Kidney (tissue), 14 donors: ENCODE results near the gene ATP2B1. TPM values are rescaled to one million over a fixed set of nuclear protein-coding genes. Genes with fewer than 3 reads are reported as not detected.

Experiments
- DNase-seq, 5 donors: peaks; one replicate each; pipeline ENCODE4 v3.0.0-alpha.2; 2013 to 2020
- FAIRE-seq: peaks from 2 replicates; lab custom pipeline; 2012; peaks lifted over from hg19 to GRCh38; lab: Jason Lieb, UNC
- H3K27ac ChIP-seq, 2 donors: one replicate each; pipeline ENCODE4 v1.7.0; 2013; ENCODE audit warnings: low read depth in 2 of 2, low read length in 2 of 2, inconsistent platforms in 1 of 2
- H3K27me3 ChIP-seq: one replicate; pipeline ENCODE4 v1.7.1; 2013; ENCODE audit warnings: low read length, inconsistent platforms; ENCODE audit not compliant: control insufficient read depth, insufficient read depth
- H3K36me3 ChIP-seq, 3 donors: one replicate each; pipeline versions ENCODE4 v1.7.0 to v1.7.1; 2013; ENCODE audit warnings: low read length in 3 of 3, control low read depth in 1 of 3, inconsistent platforms in 1 of 3; ENCODE audit not compliant: insufficient read depth in 3 of 3, control insufficient read depth in 2 of 3
- H3K4me1 ChIP-seq, 3 donors: one replicate each; pipeline versions ENCODE4 v1.7.0 to v1.7.1; 2013; ENCODE audit warnings: low read length in 3 of 3, inconsistent platforms in 1 of 3, low read depth in 1 of 3; ENCODE audit not compliant: control insufficient read depth in 2 of 3, insufficient read depth in 2 of 3
- H3K4me3 ChIP-seq, 3 donors: one replicate each; pipeline versions ENCODE4 v1.7.0 to v1.8.1; 2013; ENCODE audit warnings: low read length in 3 of 3, control low read depth in 1 of 3, inconsistent platforms in 1 of 3
- H3K9ac ChIP-seq, 3 donors: one replicate each; pipeline versions ENCODE4 v1.7.0 to v1.7.1; 2013; ENCODE audit warnings: low read length in 3 of 3, control low read depth in 1 of 3, inconsistent platforms in 1 of 3
- H3K9me3 ChIP-seq, 3 donors: one replicate each; pipeline versions ENCODE4 v1.7.0 to v1.7.1; 2013; ENCODE audit warnings: low read length in 3 of 3, control low read depth in 1 of 3, inconsistent platforms in 1 of 3; ENCODE audit not compliant: control insufficient read depth in 2 of 3, insufficient read depth in 1 of 3
- CTCF ChIP-seq: IDR thresholded peaks from 3 replicates; pipeline ENCODE4 v1.5.1; 2012; ENCODE audit warnings: mild to moderate bottlenecking, moderate library complexity, borderline replicate concordance; ENCODE audit not compliant: insufficient read depth; ENCODE audit errors: extremely low read depth
- intact Hi-C: fragments of 100-400 bp; cut with DNase I; formaldehyde crosslinking; loops from one replicate; pipeline ENCODE4 v1.11.1; 2022
- polyA plus RNA-seq: library from polyadenylated mRNA; stranded (reverse); fragments of 350-450 nt; fragmentation: Illumina TruSeq; extraction: RNeasy Lipid Tissue Mini Kit (QIAGEN cat#74804); gene quantifications from one replicate; pipeline ENCODE4 v1.2.3, GENCODE V29; 2014; ENCODE audit warnings: low read depth, low replicate concordance; ENCODE audit not compliant: insufficient read depth
- total RNA-seq: library from RNA; stranded (reverse); fragmentation: NEBNext Ultra II Directional; extraction: Animal tissue kit (Norgen Biotek cat#: 25700); gene quantifications from one replicate; pipeline ENCODE4 v1.2.1, GENCODE V29; 2021
- donor health status: control.
- donor health status: control.
- donor health status: control.
- donor health status: control.
- donor health status: control.
- donor health status: DM: yes; HTN: yes; CAD: no.
- donor health status: Normal renal cell carcinoma (clear cell type).

The ATP2B1 gene
- total and polyA plus RNA-seq, 2 donors from 2014 or later, result 6.3 to 53.4 TPM

GRCh38 chr12:89619764-89620163 is 88.9 kb downstream of the ATP2B1 start:
- Histone ChIP-seq H3K36me3 (peaks cover 0 to 9% (median 5%) of the 10 kb centered on the region in 3 donors), H3K9me3 (no peaks in the 10 kb centered on the region), H3K27ac (no peak overlapping the region), H3K9ac (no peak overlapping the region), H3K4me1 (no peaks in the 10 kb centered on the region), H3K27me3 (no peaks in the 10 kb centered on the region), H3K4me3 (no peak overlapping the region)
- FAIRE-seq, result no peak
- TF ChIP-seq CTCF, result no peak
- intact Hi-C loops, result no loop called here
- no peak for DNase-seq

DNA sequence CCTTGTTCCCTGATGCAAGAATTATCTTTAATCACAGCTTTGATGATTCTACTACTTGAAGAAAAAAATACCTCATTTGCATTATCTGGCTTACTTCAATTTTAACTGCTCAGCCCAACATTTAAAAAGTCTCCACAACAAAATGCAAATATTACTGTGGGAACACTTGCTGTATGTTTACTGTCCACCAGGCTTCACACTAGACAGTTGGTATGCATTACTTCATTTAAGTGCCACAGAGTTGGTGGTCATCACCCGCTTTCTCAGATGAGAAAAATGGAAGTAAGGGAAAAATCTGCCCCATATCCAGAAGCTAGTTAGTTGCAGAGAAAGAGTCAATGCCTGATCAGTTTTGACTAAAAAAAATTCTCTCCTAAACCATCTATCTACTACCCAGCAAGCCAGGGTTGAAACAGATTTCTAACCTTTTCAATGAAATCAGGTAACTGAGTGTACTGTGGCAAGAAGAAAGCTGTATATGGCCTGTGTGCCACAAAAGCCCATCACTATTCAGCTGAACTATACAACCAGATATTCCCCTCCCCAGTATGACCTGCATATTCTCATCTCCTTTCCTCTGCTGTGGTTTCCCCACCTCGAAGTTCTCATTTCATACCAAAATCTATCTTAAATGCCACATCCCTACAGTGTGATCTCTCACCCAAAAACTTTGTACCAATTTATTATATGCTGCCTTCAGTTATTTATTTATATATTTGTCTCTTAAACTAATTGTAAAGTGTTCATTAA is 90.3 kb downstream of the ATP2B1 start:
- intact Hi-C loops, result no loop called here
- H3K27ac ChIP-seq, result no peak overlapping the region
- no peak overlapping the region for H3K4me3 ChIP-seq
- H3K9ac ChIP-seq, result no peak overlapping the region
- no peaks in the 10 kb centered on the region for H3K9me3 ChIP-seq
- no peak for FAIRE-seq
- TF ChIP-seq CTCF, result no peak
- no peaks in the 10 kb centered on the region for H3K4me1 ChIP-seq
- no peaks in the 10 kb centered on the region for H3K27me3 ChIP-seq
- DNase-seq, result no peak
- peaks cover 0 to 5% (median 5%) of the 10 kb centered on the region in 3 donors for H3K36me3 ChIP-seq

GRCh38 chr12:89610366-89610765 is 98.3 kb downstream of the ATP2B1 start:
- H3K4me3 ChIP-seq, result no peak overlapping the region
- FAIRE-seq (no peak), DNase-seq (no peak)
- no peak for TF ChIP-seq CTCF
- H3K27ac ChIP-seq, result no peak overlapping the region
- no peaks in the 10 kb centered on the region for H3K27me3 ChIP-seq
- H3K9me3 ChIP-seq, result no peaks in the 10 kb centered on the region
- no peak overlapping the region for H3K9ac ChIP-seq
- peaks cover 0 to 2% (median 0%) of the 10 kb centered on the region in 3 donors for H3K36me3 ChIP-seq
- intact Hi-C loops, result no loop called here
- no peaks in the 10 kb centered on the region for H3K4me1 ChIP-seq
